IMR-90 (cell line): ENCODE data around the gene GPR39.

Experiments used
- BHLHE40 ChIP-seq: fragments of 150-350 bp; IDR thresholded peaks from 2 replicates; pipeline ENCODE4 v1.6.1; 2016; ENCODE audit warnings: mild to moderate bottlenecking, low read depth, low read length
- CEBPB ChIP-seq: IDR thresholded peaks from 2 replicates; pipeline ENCODE4 v1.6.1; 2012; ENCODE audit warnings: low read depth, low read length, improper control_type of control experiment
- CHD1 ChIP-seq: IDR thresholded peaks from 2 replicates; pipeline ENCODE4 v1.6.1; 2012; ENCODE audit warnings: low read depth, low read length, improper control_type of control experiment
- CTCF ChIP-seq: conservative IDR thresholded peaks from 2 replicates; pipeline ENCODE4 v1.5.1; 2012; ENCODE audit warnings: mild to moderate bottlenecking, low read depth, low read length, improper control_type of control experiment
- ELK1 ChIP-seq: fragments of 150-350 bp; IDR thresholded peaks from 2 replicates; pipeline ENCODE4 v1.6.1; 2016; ENCODE audit warnings: low read depth, mild to moderate bottlenecking, low read length, moderate library complexity, borderline replicate concordance
- FOS ChIP-seq: fragments of 150-350 bp; IDR thresholded peaks from 2 replicates; pipeline ENCODE4 v1.6.1; 2016; ENCODE audit warnings: low read depth, low read length
- MXI1 ChIP-seq: IDR thresholded peaks from 2 replicates; pipeline ENCODE4 v1.6.1; 2012; ENCODE audit warnings: low read depth, mild to moderate bottlenecking, low read length, moderate library complexity, borderline replicate concordance
- POLR2A ChIP-seq: IDR thresholded peaks from 2 replicates; pipeline ENCODE4 v1.6.1; 2012; ENCODE audit warnings: mild to moderate bottlenecking, low read depth, low read length
- RFX5 ChIP-seq: IDR thresholded peaks from 2 replicates; pipeline ENCODE4 v1.8.0; 2012; ENCODE audit warnings: low read depth, mild to moderate bottlenecking, low read length, moderate library complexity
- SMC3 ChIP-seq: fragments of 150-350 bp; IDR thresholded peaks from 2 replicates; pipeline ENCODE4 v1.6.1; 2016; ENCODE audit warnings: low read depth, mild to moderate bottlenecking, antibody characterized with exemption, low read length, moderate library complexity
- USF2 ChIP-seq: fragments of 150-350 bp; IDR thresholded peaks from 2 replicates; pipeline ENCODE4 v1.6.1; 2017; ENCODE audit warnings: mild to moderate bottlenecking, antibody characterized with exemption, low read length, low read depth

- TF ChIP-seq POLR2A = no peak
- no peak for TF ChIP-seq CTCF
- no peak for TF ChIP-seq SMC3
- TF ChIP-seq USF2 = no peak
- no peak for TF ChIP-seq CEBPB
- no peak for TF ChIP-seq RFX5
- TF ChIP-seq MXI1 = no peak
- no peak for TF ChIP-seq CHD1
- no peak for TF ChIP-seq FOS
- TF ChIP-seq BHLHE40 = no peak
- TF ChIP-seq ELK1 = no peak
Measured at GRCh38 chr2:132646540-132647108, 230.0 kb downstream of the GPR39 start.
